Vagina (tissue), 2 donors: Measurements from ENCODE around the gene C11orf68. TPM values are rescaled to one million over a fixed set of nuclear protein-coding genes. Genes with fewer than 3 reads are reported as not detected.

ENCODE experiments used
- DNase-seq, 2 donors: peaks; one replicate each; pipeline ENCODE4 v3.0.0-alpha.2; 2017; ENCODE audit errors: extremely low spot score in 2 of 2
- H3K27ac ChIP-seq: fragments of 200-600 bp; sonication (generic); one replicate; pipeline ENCODE4 v1.5.1; 2019
- H3K27me3 ChIP-seq: fragments of 200-600 bp; sonication (generic); one replicate; pipeline ENCODE4 v1.5.1; 2019
- H3K36me3 ChIP-seq, 2 donors: fragments of 200-600 bp; sonication (generic); one replicate each; pipeline ENCODE4 v1.5.1; 2017 to 2019
- H3K4me1 ChIP-seq: fragments of 200-600 bp; sonication (generic); one replicate; pipeline ENCODE4 v1.5.1; 2019
- H3K4me3 ChIP-seq, 2 donors: fragments of 200-600 bp; sonication (generic); 1 replicate in 1 of 2; 2 replicates in 1 of 2; pipeline ENCODE4 v1.5.1; 2016 to 2019
- H3K9me3 ChIP-seq: fragments of 200-600 bp; sonication (generic); one replicate; pipeline ENCODE4 v1.5.1; 2019
- CTCF ChIP-seq, 3 experiments: fragments of 450-650 bp in 2 of 3; fragments of 200-600 bp in 1 of 3; sonication (generic) in 1 of 3; IDR thresholded peaks; one replicate each; pipeline ENCODE4 v1.5.1; 2017 to 2019; ENCODE audit warnings: antibody characterized with exemption in 3 of 3, mild to moderate bottlenecking in 2 of 3, moderate library complexity in 2 of 3
- POLR2A ChIP-seq, 2 donors: fragments of 450-650 bp; IDR thresholded peaks; one replicate each; pipeline ENCODE4 v1.6.1; 2017; ENCODE audit warnings: antibody characterized with exemption in 2 of 2, mild to moderate bottlenecking in 2 of 2, moderate library complexity in 2 of 2
- POLR2AphosphoS5 ChIP-seq, 2 donors: sonication (generic); formaldehyde crosslinking; IDR thresholded peaks; one replicate each; pipeline ENCODE4 v1.9.0; 2017; ENCODE audit warnings: antibody characterized with exemption in 2 of 2, mild to moderate bottlenecking in 2 of 2, low read depth in 1 of 2; ENCODE audit not compliant: insufficient read depth in 1 of 2
- intact Hi-C: fragments of 100-400 bp; cut with DNase I; formaldehyde crosslinking; loops from one replicate; pipeline ENCODE4 v1.15.1; 2023
- total RNA-seq: library from RNA; depleted of rRNA; stranded (reverse); fragments of >200 nt; gene quantifications from one replicate; pipeline ENCODE4 v1.2.3, GENCODE V29; 2016

C11orf68 gene
- total RNA-seq, 1 donor from 2014 or later, result 21.1 TPM

GRCh38 chr11:65947603-65948125, 28.8 kb upstream of the C11orf68 start:
- no peaks in the 10 kb centered on the region for H3K9me3 ChIP-seq
- H3K36me3 ChIP-seq, result no peaks in the 10 kb centered on the region
- no peak for DNase-seq
- H3K4me1 ChIP-seq, result no peaks in the 10 kb centered on the region
- H3K4me3 ChIP-seq, result no peak overlapping the region
- no peak overlapping the region for H3K27ac ChIP-seq
- H3K27me3 ChIP-seq, result no peaks in the 10 kb centered on the region
- intact Hi-C loops, result no loop called here
- TF ChIP-seq CTCF (IDR thresholded peaks at IDR 0.05) (no peak), POLR2AphosphoS5 (IDR thresholded peaks at IDR 0.05; ENCODE audit: insufficient read depth in 1 of 2, low read depth in 1 of 2) (no peak), POLR2A (IDR thresholded peaks at IDR 0.05) (no peak)

- no peaks in the 10 kb centered on the region for H3K36me3 ChIP-seq
- no peaks in the 10 kb centered on the region for H3K27me3 ChIP-seq
- no peak for TF ChIP-seq POLR2AphosphoS5 (IDR thresholded peaks at IDR 0.05; ENCODE audit: insufficient read depth in 1 of 2, low read depth in 1 of 2)
- TF ChIP-seq CTCF (IDR thresholded peaks at IDR 0.05), result no peak
- TF ChIP-seq POLR2A (IDR thresholded peaks at IDR 0.05), result no peak
- H3K4me1 ChIP-seq, result no peaks in the 10 kb centered on the region
- intact Hi-C loops, result no loop called here
- H3K9me3 ChIP-seq, result no peaks in the 10 kb centered on the region
- H3K27ac ChIP-seq, result no peak overlapping the region
- H3K4me3 ChIP-seq, result no peak overlapping the region
- DNase-seq, result no peak
Measured at GRCh38 chr11:65947133-65947532, 28.3 kb upstream of the C11orf68 start.

GRCh38 chr11:65946655-65947054, 27.8 kb upstream of the C11orf68 start:
- no peaks in the 10 kb centered on the region for H3K4me1 ChIP-seq
- no peak for DNase-seq
- TF ChIP-seq POLR2AphosphoS5 (IDR thresholded peaks at IDR 0.05; ENCODE audit: insufficient read depth in 1 of 2, low read depth in 1 of 2) (no peak), CTCF (IDR thresholded peaks at IDR 0.05) (no peak), POLR2A (IDR thresholded peaks at IDR 0.05) (no peak)
- H3K27me3 ChIP-seq, result no peaks in the 10 kb centered on the region
- H3K9me3 ChIP-seq, result no peaks in the 10 kb centered on the region
- intact Hi-C loops, result no loop called here
- H3K27ac ChIP-seq, result no peak overlapping the region
- no peaks in the 10 kb centered on the region for H3K36me3 ChIP-seq
- H3K4me3 ChIP-seq, result no peak overlapping the region

- no peak for DNase-seq
- no peak for TF ChIP-seq CTCF (IDR thresholded peaks at IDR 0.05)
- TF ChIP-seq POLR2AphosphoS5 (IDR thresholded peaks at IDR 0.05; ENCODE audit: insufficient read depth in 1 of 2, low read depth in 1 of 2), result no peak
- Histone ChIP-seq H3K9me3 (no peaks in the 10 kb centered on the region), H3K27ac (no peak overlapping the region), H3K27me3 (no peaks in the 10 kb centered on the region), H3K4me3 (no peak overlapping the region), H3K4me1 (no peaks in the 10 kb centered on the region), H3K36me3 (no peaks in the 10 kb centered on the region)
- intact Hi-C loops, result no loop called here
Measured at GRCh38 chr11:65945941-65946558, 27.2 kb upstream of the C11orf68 start.

- intact Hi-C loops, result no loop called here
- H3K9me3 ChIP-seq, result no peaks in the 10 kb centered on the region
- DNase-seq, result no peak
- H3K27me3 ChIP-seq, result no peaks in the 10 kb centered on the region
- TF ChIP-seq POLR2A (IDR thresholded peaks at IDR 0.05), result no peak
- no peak for TF ChIP-seq CTCF (IDR thresholded peaks at IDR 0.05)
- TF ChIP-seq POLR2AphosphoS5 (IDR thresholded peaks at IDR 0.05; ENCODE audit: insufficient read depth in 1 of 2, low read depth in 1 of 2), result no peak
- H3K4me1 ChIP-seq, result no peaks in the 10 kb centered on the region
- no peaks in the 10 kb centered on the region for H3K36me3 ChIP-seq
- H3K27ac ChIP-seq, result no peak within 1 kb of the TSS
- H3K4me3 ChIP-seq, result no peak within 1 kb of the TSS
Measured at GRCh38 chr11:65945430-65945911, 26.6 kb upstream of the C11orf68 start, which contains the start of gene TSGA10IP. Gene TSGA10IP, plus strand, starts transcription at chr11:65945480. Its CDS starts 196 bp downstream, at chr11:65945676.
